ENCODE results near the gene SSTR3.
A peak's percentile ranks its signal among the peaks of the same experiment; 100 is the strongest.
"Not testable (repeated sequence)": the region's sequence is repeated elsewhere in the genome, so short reads cannot be mapped to it uniquely, and the experiment has no call there.

The SSTR3 gene

GRCh38 chr22:37178350-37179125 is 33.7 kb downstream of the SSTR3 start:
- DNase-seq, result no peak

DNA sequence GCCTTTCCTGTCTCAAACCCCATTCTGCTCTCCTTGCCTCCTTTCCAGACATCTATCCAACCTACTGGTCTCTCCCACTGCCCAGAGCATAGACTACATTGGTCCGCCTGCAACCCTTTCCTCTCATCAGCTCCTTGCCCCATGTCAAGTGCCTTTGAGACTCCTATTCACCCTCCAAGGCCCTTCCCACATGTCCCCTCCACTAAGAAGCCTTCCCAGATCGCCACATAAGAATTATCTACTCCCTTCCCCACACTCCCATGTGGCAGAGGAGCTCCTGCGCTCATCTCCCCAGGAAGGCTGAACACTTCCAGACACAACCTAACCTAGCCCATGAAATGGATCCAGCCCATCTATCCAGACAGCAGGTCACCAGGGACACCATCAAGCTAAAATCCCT is 34.5 kb downstream of the SSTR3 start:
- DNase-seq, result no peak

- DNase-seq, result no peak
These were observed 35.1 kb downstream of the SSTR3 start for GRCh38 chr22:37177221-37177620.

DNA sequence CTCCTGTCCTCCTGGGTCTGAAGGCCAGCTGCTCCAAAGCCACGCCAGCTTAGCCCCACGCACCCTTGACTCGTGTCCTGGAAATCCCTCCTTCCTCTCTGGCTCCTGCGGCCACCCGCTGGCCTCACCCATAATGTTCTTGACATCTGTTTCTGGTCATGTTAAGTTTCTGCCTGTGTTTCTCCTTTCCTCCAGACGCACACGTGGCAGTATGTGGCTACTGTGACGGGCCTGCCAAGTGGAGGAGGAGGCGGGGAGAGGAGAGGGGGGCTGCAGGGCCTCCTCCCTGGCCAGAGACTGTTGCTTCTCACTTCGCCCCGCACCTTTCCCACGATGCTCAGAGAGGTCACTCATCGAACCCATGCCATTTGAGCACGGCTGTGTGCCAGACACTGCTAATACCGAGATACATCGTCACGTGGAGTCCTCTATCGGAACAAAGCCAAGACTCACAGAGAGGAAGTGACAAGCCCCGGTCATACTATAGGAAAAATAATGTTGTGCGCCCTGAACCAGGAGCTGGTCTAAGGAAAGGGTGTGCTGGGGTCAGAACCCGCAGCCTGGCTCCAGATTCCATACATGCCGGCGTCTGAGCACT is 35.7 kb downstream of the SSTR3 start:
- DNase-seq, result no peak

- DNase-seq, result no peak
These were observed 36.6 kb downstream of the SSTR3 start for GRCh38 chr22:37175414-37176281.

GRCh38 chr22:37174964-37175363 is 37.3 kb downstream of the SSTR3 start:
- DNase-seq, result no peak

GRCh38 chr22:37173709-37174108 is 38.6 kb downstream of the SSTR3 start:
- DNase-seq, result no peak

GRCh38 chr22:37172266-37173245 is 39.7 kb downstream of the SSTR3 start:
- no peak for DNase-seq

DNA sequence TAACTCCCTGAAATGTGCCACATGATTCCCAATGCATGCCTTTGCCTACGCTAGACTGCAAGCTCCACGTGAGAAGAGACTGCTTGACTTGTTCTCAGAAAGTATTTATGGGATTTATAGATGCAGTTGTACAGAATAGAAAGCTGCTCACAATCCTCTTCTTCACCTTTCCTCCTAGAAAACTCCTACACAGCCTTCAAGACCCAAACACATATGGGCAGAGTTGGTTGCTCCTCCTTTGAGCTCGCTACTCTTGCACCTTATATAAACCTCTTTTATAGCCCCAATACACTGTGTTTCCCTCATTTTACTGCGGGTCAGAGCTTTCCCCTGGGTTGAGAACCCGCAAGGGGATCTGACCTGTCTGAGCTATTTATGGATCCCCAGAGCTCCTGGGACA is 40.6 kb downstream of the SSTR3 start:
- DNase-seq, result no peak

DNA sequence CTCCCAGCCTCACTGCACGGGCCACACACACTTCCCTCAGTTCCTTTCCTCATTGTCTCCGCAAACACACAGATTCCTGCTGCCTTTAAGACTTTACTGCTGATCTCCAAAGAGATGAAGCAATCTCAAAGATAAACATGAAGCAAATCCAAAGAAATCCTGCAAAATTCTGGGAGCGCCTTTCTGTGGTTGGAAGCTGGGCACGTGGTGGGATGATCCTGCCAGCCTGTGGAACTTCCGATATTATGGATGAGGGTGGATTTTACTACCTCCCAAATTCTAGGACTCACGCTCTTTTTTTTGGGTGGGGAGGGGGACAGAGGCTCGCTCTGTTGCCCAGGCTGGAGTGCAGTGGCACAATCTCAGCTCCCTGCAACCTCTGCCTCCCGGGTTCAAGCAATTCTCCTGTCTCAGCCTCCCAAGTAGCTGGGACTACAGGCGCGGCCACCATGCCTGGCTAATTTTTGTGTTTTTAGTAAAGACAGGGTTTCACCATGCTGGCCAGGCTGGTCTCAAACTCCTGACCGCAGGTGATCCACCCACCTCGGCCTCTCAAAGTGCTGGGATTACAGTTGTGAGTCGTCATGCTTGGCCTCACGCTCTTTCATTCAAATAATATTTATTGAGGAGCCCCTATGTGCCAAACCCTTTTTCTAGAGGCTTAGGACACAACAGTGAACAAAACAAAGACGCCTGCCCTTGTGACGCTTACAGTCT is 41.4 kb downstream of the SSTR3 start:
- not testable (repeated sequence) for DNase-seq

- peak; percentile 3 for DNase-seq
These were observed 42.2 kb downstream of the SSTR3 start for GRCh38 chr22:37169947-37170688.

DNA sequence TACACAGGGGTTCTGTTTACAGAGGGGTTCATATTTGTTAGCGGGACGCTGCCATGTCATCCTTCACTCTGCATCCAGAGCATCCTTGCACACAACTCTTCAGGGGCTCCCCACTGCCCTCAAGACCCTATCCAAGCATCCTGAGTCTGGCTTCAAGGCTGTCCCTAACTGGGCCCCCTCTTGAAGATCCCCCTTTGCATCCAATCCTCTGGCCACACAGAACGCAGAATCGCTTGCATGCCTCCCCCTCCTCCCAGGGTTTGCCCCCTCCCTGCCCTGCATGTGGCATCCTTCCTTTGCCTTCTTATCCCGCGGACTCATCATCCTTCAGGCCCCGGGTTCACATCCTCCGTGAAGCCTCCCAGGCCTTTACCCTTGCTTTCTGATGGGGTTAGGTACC is 42.9 kb downstream of the SSTR3 start:
- no peak for DNase-seq

DNA sequence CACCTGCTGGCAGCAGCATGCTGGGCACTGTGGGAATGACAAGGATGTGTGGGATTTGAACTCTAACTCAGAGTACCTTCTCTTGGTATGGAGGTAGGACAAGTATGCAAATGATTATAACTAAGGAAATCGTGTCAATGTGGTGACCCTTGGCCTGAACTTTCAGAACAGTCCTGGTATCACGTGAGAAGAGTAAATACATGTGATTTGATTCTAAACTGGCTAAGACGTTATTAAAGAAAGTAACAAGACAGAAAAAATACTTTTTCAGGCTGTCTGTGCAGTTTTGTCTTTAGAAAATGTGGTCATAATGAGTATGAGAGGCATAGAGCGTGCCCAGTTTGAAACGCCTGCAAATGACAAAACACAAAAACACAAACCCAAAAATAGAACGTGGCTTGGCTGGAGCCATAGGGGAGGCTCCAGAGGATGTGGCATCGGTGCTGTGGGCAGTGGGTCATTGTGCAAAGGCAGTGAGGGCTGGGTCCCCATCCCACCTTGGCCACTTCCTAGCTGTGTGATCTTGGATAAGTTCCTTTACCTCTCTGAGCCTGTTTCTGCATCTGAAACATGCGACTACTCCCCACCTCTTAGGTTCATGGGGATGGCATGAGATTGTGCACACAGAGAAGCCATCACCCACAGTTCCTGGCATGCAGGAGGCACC is 44.2 kb downstream of the SSTR3 start:
- DNase-seq, result no peak

DNA sequence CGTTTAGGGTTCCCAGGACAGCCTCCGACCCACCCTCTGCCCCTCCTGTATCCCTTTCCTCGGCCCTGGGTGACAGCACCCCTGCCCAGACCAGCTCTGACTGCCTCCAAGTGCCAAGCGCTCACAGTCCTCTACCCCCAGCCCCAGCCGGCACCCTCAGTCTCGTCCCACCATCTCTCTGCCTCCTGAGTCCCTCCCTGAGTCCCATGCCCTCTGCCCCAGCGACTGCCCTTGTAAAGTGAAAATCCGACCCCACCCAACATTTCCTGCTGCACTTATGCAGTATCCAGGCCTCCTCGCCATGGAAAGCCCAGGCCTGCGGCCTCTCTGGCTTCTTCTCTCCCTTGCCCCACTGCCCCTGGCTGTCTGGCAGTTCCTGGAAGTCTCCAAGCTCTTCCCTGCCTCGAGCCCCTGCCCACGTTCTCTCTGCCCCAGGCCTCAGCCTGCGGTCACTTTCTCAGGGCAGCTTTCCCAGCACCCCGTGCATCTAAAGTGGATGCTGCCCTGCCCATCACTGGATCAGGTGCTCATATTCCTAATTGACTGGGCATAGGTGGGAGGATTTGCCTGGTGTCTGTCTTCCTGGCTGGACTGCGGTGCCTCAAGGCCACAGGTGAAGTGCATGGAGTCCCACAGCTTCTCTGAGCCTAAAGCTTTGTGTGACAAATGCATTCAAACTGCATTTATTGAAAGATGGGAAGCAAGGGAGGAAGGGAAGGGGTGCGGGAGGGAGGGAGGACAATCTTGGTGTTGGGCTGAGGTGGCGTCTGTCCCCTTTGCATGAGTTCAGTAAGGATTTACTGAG is 44.9 kb downstream of the SSTR3 start:
- DNase-seq, result no peak

GRCh38 chr22:37166675-37167066 is 45.6 kb downstream of the SSTR3 start:
- DNase-seq, result peak; percentile 78

DNA sequence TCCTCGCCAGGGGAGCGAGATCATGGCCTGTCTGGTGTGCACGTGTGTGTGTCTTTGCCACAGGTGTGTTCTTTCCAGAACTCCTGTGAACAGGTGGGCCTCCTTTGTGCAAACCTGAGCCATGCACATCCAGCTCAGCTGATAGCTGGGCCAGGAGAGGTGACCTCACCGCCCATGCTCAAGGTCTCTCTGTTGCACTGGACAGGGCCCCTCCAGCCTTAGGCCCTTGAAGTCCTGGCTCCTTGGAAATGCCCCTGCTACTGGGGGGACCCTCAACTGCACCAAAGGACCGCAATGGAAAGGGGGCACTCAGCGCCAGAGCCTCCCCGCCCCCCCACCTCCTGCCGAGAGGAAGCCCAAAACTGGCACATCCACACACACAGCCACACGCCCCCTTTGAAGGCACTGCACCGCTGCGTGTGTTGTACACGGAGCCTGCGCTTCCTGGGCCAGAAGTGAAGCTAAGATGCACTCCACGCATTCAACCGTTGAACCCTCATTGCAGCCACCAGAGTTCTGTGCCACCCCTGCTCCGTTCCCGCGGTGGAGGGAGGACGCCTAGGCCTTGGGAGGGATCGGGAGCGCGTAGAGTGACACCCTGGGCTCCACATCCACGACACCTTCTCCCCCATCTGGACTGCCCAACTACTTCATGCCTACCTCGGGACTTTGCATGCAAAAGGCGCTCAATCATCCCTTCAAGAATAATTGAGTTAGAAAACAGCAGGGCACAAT is 46.2 kb downstream of the SSTR3 start:
- no peak for DNase-seq

DNA sequence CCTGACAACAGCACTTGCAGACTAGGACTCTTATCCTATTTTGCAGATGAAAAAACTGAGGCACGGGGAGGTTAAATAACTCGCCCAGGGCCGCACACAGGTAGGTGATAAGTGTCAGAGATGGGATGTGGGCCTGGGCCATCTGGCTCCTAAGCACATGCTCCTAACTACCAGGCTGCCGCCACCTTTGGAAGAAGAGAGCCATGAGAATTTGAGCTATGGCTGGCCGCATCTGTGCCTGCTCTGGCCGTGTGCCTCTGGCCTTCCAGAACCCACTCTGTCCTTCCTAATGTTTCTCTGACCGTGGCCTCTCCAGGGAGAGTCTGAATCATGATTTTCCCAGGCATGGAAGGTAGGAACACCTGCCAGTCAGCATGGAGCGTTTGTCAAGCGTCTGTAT is 47.2 kb downstream of the SSTR3 start:
- no peak for DNase-seq

- DNase-seq, result no peak
These were observed 47.8 kb downstream of the SSTR3 start for GRCh38 chr22:37164505-37164887.

All from activated CD4-positive, alpha-beta T cell treated with anti-CD3 and anti-CD28 coated beads for 1 hour (primary cell).